H9 (cell line): ENCODE measurements around the gene STXBP5L. TPM values are rescaled to one million over a fixed set of nuclear protein-coding genes. Genes with fewer than 3 reads are reported as not detected.

Experiments used
- DNase-seq: peaks from one replicate; pipeline ENCODE4 v3.0.0-alpha.2; 2017
- H2AFZ ChIP-seq: one replicate; pipeline ENCODE4 v1.6.1; 2013; ENCODE audit warnings: mild to moderate bottlenecking, low read length, control low read depth, moderate library complexity
- H2AK5ac ChIP-seq: 2 replicates; pipeline ENCODE4 v1.6.1; 2013; ENCODE audit warnings: low read length, control low read depth, mixed read lengths; ENCODE audit not compliant: insufficient read length
- H2BK120ac ChIP-seq: one replicate; pipeline ENCODE4 v1.6.1; 2013; ENCODE audit warnings: low read depth, mild to moderate bottlenecking, low read length, control low read depth, inconsistent platforms; ENCODE audit not compliant: poor library complexity, severe bottlenecking
- H2BK12ac ChIP-seq: 2 replicates; pipeline ENCODE4 v1.6.1; 2013; ENCODE audit warnings: low read length, control low read depth, mixed read lengths, low read depth; ENCODE audit not compliant: insufficient read length
- H2BK15ac ChIP-seq: 2 replicates; pipeline ENCODE4 v1.6.1; 2013; ENCODE audit warnings: low read depth, low read length, control low read depth
- H2BK20ac ChIP-seq: one replicate; pipeline ENCODE4 v1.6.1; 2013; ENCODE audit warnings: low read depth, mild to moderate bottlenecking, low read length, control low read depth, inconsistent platforms; ENCODE audit not compliant: poor library complexity, severe bottlenecking
- H2BK5ac ChIP-seq: 2 replicates; pipeline ENCODE4 v1.6.1; 2013; ENCODE audit warnings: low read length, control low read depth, mixed read lengths; ENCODE audit not compliant: insufficient read length
- H3K14ac ChIP-seq: 2 replicates; pipeline ENCODE4 v1.6.1; 2013; ENCODE audit warnings: low read length, control low read depth; ENCODE audit not compliant: insufficient read depth
- H3K18ac ChIP-seq: 2 replicates; pipeline ENCODE4 v1.6.1; 2013; ENCODE audit warnings: low read depth, mild to moderate bottlenecking, mixed read lengths, low read length, control low read depth; ENCODE audit not compliant: insufficient read length
- H3K23ac ChIP-seq: 2 replicates; pipeline ENCODE4 v1.6.1; 2013; ENCODE audit warnings: low read length, control low read depth, mixed read lengths, low read depth; ENCODE audit not compliant: insufficient read length
- H3K23me2 ChIP-seq: 2 replicates; pipeline ENCODE4 v1.6.1; 2013; ENCODE audit warnings: low read depth, mild to moderate bottlenecking, mixed read lengths, low read length, control low read depth; ENCODE audit not compliant: insufficient read length, poor library complexity, severe bottlenecking
- H3K27ac ChIP-seq: 2 replicates; pipeline ENCODE4 v1.5.1; 2013; ENCODE audit warnings: low read length, control low read depth, mixed read lengths, low read depth; ENCODE audit not compliant: insufficient read length
- H3K27me3 ChIP-seq: 2 replicates; pipeline ENCODE4 v1.6.1; 2013; ENCODE audit warnings: low read length, control low read depth, inconsistent platforms; ENCODE audit not compliant: insufficient read depth
- H3K4ac ChIP-seq: 2 replicates; pipeline ENCODE4 v1.6.1; 2013; ENCODE audit warnings: low read depth, mild to moderate bottlenecking, control low read depth, inconsistent platforms, low read length, moderate library complexity
- H3K4me1 ChIP-seq: 2 replicates; pipeline ENCODE4 v1.6.1; 2013; ENCODE audit warnings: low read length, control low read depth, inconsistent platforms; ENCODE audit not compliant: insufficient read depth
- H3K4me2 ChIP-seq: 2 replicates; pipeline ENCODE4 v1.6.1; 2013; ENCODE audit warnings: low read length, control low read depth, mixed read lengths; ENCODE audit not compliant: insufficient read length, insufficient read depth
- H3K56ac ChIP-seq: 2 replicates; pipeline ENCODE4 v1.6.1; 2013; ENCODE audit warnings: low read depth, mild to moderate bottlenecking, mixed read lengths, low read length, control low read depth; ENCODE audit not compliant: insufficient read length
- H3K79me1 ChIP-seq: 2 replicates; pipeline ENCODE4 v1.6.1; 2013; ENCODE audit warnings: low read depth, mild to moderate bottlenecking, moderate library complexity, low read length, control low read depth, inconsistent platforms; ENCODE audit not compliant: insufficient read depth, poor library complexity, severe bottlenecking
- H3K79me2 ChIP-seq: 2 replicates; pipeline ENCODE4 v1.6.1; 2013; ENCODE audit warnings: low read length, control low read depth, inconsistent platforms; ENCODE audit not compliant: insufficient read depth
- H3K9ac ChIP-seq: 2 replicates; pipeline ENCODE4 v1.6.1; 2013; ENCODE audit warnings: low read length, control low read depth, mixed read lengths; ENCODE audit not compliant: insufficient read length; ENCODE audit errors: extremely low read depth
- H3K9me3 ChIP-seq: one replicate; pipeline ENCODE4 v1.6.1; 2013; ENCODE audit warnings: low read depth, low read length, inconsistent platforms; ENCODE audit not compliant: control insufficient read depth
- H3T11ph ChIP-seq: one replicate; pipeline ENCODE4 v1.6.1; 2013; ENCODE audit warnings: mild to moderate bottlenecking, low read length, control low read depth, inconsistent platforms
- H4K20me1 ChIP-seq: one replicate; pipeline ENCODE4 v1.6.1; 2013; ENCODE audit not compliant: control insufficient read depth, insufficient read length, insufficient read depth
- H4K5ac ChIP-seq: 2 replicates; pipeline ENCODE4 v1.6.1; 2013; ENCODE audit warnings: low read depth, mild to moderate bottlenecking, mixed read lengths, low read length, control low read depth; ENCODE audit not compliant: insufficient read length
- H4K8ac ChIP-seq: replicated peaks from 2 replicates; pipeline ENCODE4 v1.6.1; 2013; ENCODE audit warnings: low read length, control low read depth, mixed read lengths, low read depth; ENCODE audit not compliant: insufficient read length
- H4K91ac ChIP-seq: 2 replicates; pipeline ENCODE4 v1.6.1; 2013; ENCODE audit warnings: low read depth, mild to moderate bottlenecking, moderate library complexity, mixed read lengths, low read length, control low read depth; ENCODE audit not compliant: insufficient read length
- H3K27ac Mint-ChIP-seq, 3 experiments: 2 replicates in 2 of 3; 3 replicates in 1 of 3; pipeline ENCODE4 v1.8.0; 2020 to 2021; ENCODE audit warnings: mixed read lengths in 3 of 3, mild to moderate bottlenecking in 1 of 3, moderate library complexity in 1 of 3
- H3K27me3 Mint-ChIP-seq: 2 replicates; pipeline ENCODE4 v1.8.0; 2021; ENCODE audit warnings: low read depth, mild to moderate bottlenecking, moderate library complexity, mixed read lengths
- H3K36me3 Mint-ChIP-seq, 3 experiments: 2 replicates in 2 of 3; 3 replicates in 1 of 3; pipeline ENCODE4 v1.8.0; 2020 to 2021; ENCODE audit warnings: low read depth in 3 of 3, mixed read lengths in 3 of 3; ENCODE audit not compliant: insufficient read depth in 1 of 3
- H3K4me1 Mint-ChIP-seq, 2 experiments: 2 replicates each; pipeline ENCODE4 v1.8.0; 2020; ENCODE audit warnings: mixed read lengths in 2 of 2
- H3K4me3 Mint-ChIP-seq, 2 experiments: 2 replicates in 1 of 2; 3 replicates in 1 of 2; pipeline ENCODE4 v1.8.0; 2020 to 2021; ENCODE audit warnings: mild to moderate bottlenecking in 2 of 2, mixed read lengths in 2 of 2, moderate library complexity in 1 of 2
- H3K9me3 Mint-ChIP-seq, 2 experiments: 2 replicates in 1 of 2; 3 replicates in 1 of 2; pipeline ENCODE4 v1.8.0; 2020; ENCODE audit warnings: mild to moderate bottlenecking in 2 of 2, mixed read lengths in 2 of 2, moderate library complexity in 1 of 2
- CTCF ChIP-seq: fragments of 200-600 bp; sonication (generic); conservative IDR thresholded peaks from 3 replicates; pipeline ENCODE4 v1.8.0; 2021; ENCODE audit warnings: antibody characterized with exemption, mild to moderate bottlenecking
- WGBS: extraction: QIAGEN DNeasy Blood & Tissue Kit; methylation state at CpG from one replicate; pipeline ENCODE4 v1.1.7; 2013; ENCODE audit warnings: missing lambda C conversion rate, low lambda C conversion rate, mixed read lengths; ENCODE audit not compliant: insufficient read length; ENCODE audit errors: extremely low coverage; 5-methylcytosine and 5-hydroxymethylcytosine counted together
- total RNA-seq: library from RNA; stranded (reverse); gene quantifications from 2 replicates; pipeline ENCODE4 v1.2.1, GENCODE V29; 2021

The STXBP5L gene
- total RNA-seq, 1 experiment from 2014 or later: 4.7 TPM

- Histone ChIP-seq H3K27me3 (no peaks in the 10 kb centered on the region), H3K27ac (no peak overlapping the region), H3K79me2 (no peaks in the 10 kb centered on the region), H2BK12ac (no peak overlapping the region), H3K56ac (no peak overlapping the region), H4K8ac (no peak overlapping the region), H3K18ac (no peak overlapping the region), H3T11ph (no peak overlapping the region), H4K5ac (no peak overlapping the region), H3K79me1 (no peaks in the 10 kb centered on the region), H3K9ac (no peak overlapping the region), H3K4ac (no peak overlapping the region), H3K4me1 (no peaks in the 10 kb centered on the region; the same call in 1 of the 2 replicates), H3K14ac (no peak overlapping the region), H3K23ac (no peak overlapping the region), H2AFZ (no peak overlapping the region), H4K91ac (no peak overlapping the region), H3K4me2 (no peak overlapping the region), H3K9me3 (no peaks in the 10 kb centered on the region), H2BK20ac (no peak overlapping the region), H2BK15ac (no peak overlapping the region), H2AK5ac (no peak overlapping the region), H4K20me1 (no peaks in the 10 kb centered on the region), H2BK120ac (no peak overlapping the region), H3K23me2 (no peaks in the 10 kb centered on the region), H2BK5ac (no peak overlapping the region)
- Mint-ChIP-seq H3K36me3 (no peaks in the 10 kb centered on the region), H3K4me3 (no peak overlapping the region), H3K9me3 (peaks cover 0 to 3% of the 10 kb centered on the region in 2 experiments; a peak in 2 of 5 replicates), H3K4me1 (peaks cover 29 to 30% of the 10 kb centered on the region in 2 experiments), H3K27ac (peak overlapping the region in 2 of 3 experiments; percentile 46 to 86; a peak in 3 of 7 replicates), H3K27me3 (no peaks in the 10 kb centered on the region)
- no peak for TF ChIP-seq CTCF
- DNase-seq: no peak
- no CpG with 5 or more reads among the region's 4 CpGs for WGBS
Measured at GRCh38 chr3:120875989-120876388, 32.0 kb upstream of the STXBP5L start.
